MCF 10A (cell line): Measurements from ENCODE around the gene ISG15. TPM values are rescaled to one million over a fixed set of nuclear protein-coding genes. Genes with fewer than 3 reads are reported as not detected.

Experiments used
- BruUV-seq: library from RNA; stranded (reverse); fragments of 400-500 nt; replicated peaks from 2 replicates; lab custom pipeline; 2021; lab: Mats Ljungman, UMichigan
- CTCF ChIA-PET: fragments of 300-600 bp; sonication (Branson Sonifier 250); formaldehyde crosslinking; extraction: SDS; loops from one replicate; lab custom pipeline; 2021; ENCODE audit warnings: antibody characterized with exemption, inconsistent platforms; lab: Yijun Ruan, JAX
- POLR2A ChIA-PET: fragments of 300-600, 350-650 bp; sonication (Branson Sonifier 250); formaldehyde crosslinking; extraction: SDS; loops from one replicate; lab custom pipeline; 2020; ENCODE audit warnings: antibody characterized with exemption, inconsistent platforms; lab: Yijun Ruan, JAX
- DNase-seq: peaks from one replicate; pipeline ENCODE4 v3.0.0-alpha.2; 2018; ENCODE audit not compliant: unreplicated experiment
- H3K27ac Mint-ChIP-seq: one replicate; pipeline ENCODE4 v1.8.0; 2022; ENCODE audit warnings: mild to moderate bottlenecking, low read depth, mixed read lengths; ENCODE audit not compliant: unreplicated experiment
- H3K27me3 Mint-ChIP-seq: one replicate; pipeline ENCODE4 v1.8.0; 2022; ENCODE audit warnings: mixed read lengths; ENCODE audit not compliant: insufficient read depth, unreplicated experiment
- H3K36me3 Mint-ChIP-seq: one replicate; pipeline ENCODE4 v1.8.0; 2022; ENCODE audit warnings: mild to moderate bottlenecking, moderate library complexity, mixed read lengths; ENCODE audit not compliant: insufficient read depth, unreplicated experiment
- H3K4me1 Mint-ChIP-seq: one replicate; pipeline ENCODE4 v1.8.0; 2022; ENCODE audit warnings: mixed read lengths; ENCODE audit not compliant: insufficient read depth, unreplicated experiment
- H3K4me3 Mint-ChIP-seq: one replicate; pipeline ENCODE4 v1.8.0; 2022; ENCODE audit warnings: mild to moderate bottlenecking, moderate library complexity, mixed read lengths; ENCODE audit not compliant: unreplicated experiment
- H3K9me3 Mint-ChIP-seq: one replicate; pipeline ENCODE4 v1.8.0; 2022; ENCODE audit warnings: mixed read lengths; ENCODE audit not compliant: unreplicated experiment
- CTCF ChIP-seq: fragments of 200-600 bp; IDR thresholded peaks from one replicate; pipeline ENCODE4 v1.8.0; 2022; ENCODE audit warnings: antibody characterized with exemption, mild to moderate bottlenecking; ENCODE audit not compliant: unreplicated experiment
- intact Hi-C: fragments of 100-400 bp; cut with micrococcal nuclease; formaldehyde crosslinking; loops from 2 replicates; pipeline ENCODE4 v1.14.1; 2022
- total RNA-seq: library from RNA; stranded (reverse); gene quantifications from 2 replicates; pipeline ENCODE4 v1.2.3, GENCODE V29; 2022

Gene ISG15
- total RNA-seq, 1 experiment from 2014 or later = 7.4 TPM

- Mint-ChIP-seq H3K4me1 (peaks cover 4% of the 10 kb centered on the region), H3K9me3 (no peaks in the 10 kb centered on the region), H3K27me3 (no peaks in the 10 kb centered on the region), H3K27ac (no peak overlapping the region), H3K36me3 (peaks cover 51% of the 10 kb centered on the region), H3K4me3 (no peak overlapping the region)
- intact Hi-C loops = no loop called here
- no peak for DNase-seq
- no TSS peak for BruUV-seq
- CTCF ChIA-PET = interaction anchor here (2.2 kb wide), 1 partner anchor 21 kb away, joined by 8 read pairs; no protein-coding TSS in a partner anchor
- POLR2A ChIA-PET = no interaction called here
- TF ChIP-seq CTCF = no peak
These were observed 29.5 kb downstream of the ISG15 start for GRCh38 chr1:1042835-1043234.

- intact Hi-C loops = no loop called here
- no peak overlapping the region for H3K27ac Mint-ChIP-seq
- TF ChIP-seq CTCF = no peak
- no peaks in the 10 kb centered on the region for H3K9me3 Mint-ChIP-seq
- H3K36me3 Mint-ChIP-seq = peaks cover 54% of the 10 kb centered on the region
- H3K27me3 Mint-ChIP-seq = no peaks in the 10 kb centered on the region
- no peak for DNase-seq
- H3K4me3 Mint-ChIP-seq = no peak overlapping the region
- no TSS peak for BruUV-seq
- peaks cover 4% of the 10 kb centered on the region for H3K4me1 Mint-ChIP-seq
- CTCF ChIA-PET = interaction anchor here (2.2 kb wide), 1 partner anchor 20 kb away, joined by 8 read pairs; no protein-coding TSS in a partner anchor
- POLR2A ChIA-PET = no interaction called here
These were observed 30.1 kb downstream of the ISG15 start for GRCh38 chr1:1043411-1043810.

GRCh38 chr1:1043921-1044320, 30.6 kb downstream of the ISG15 start:
- POLR2A ChIA-PET = no interaction called here
- peaks cover 54% of the 10 kb centered on the region for H3K36me3 Mint-ChIP-seq
- no peaks in the 10 kb centered on the region for H3K9me3 Mint-ChIP-seq
- intact Hi-C loops = no loop called here
- CTCF ChIA-PET = interaction anchor here (0.5 to 2.2 kb wide), 2 partner anchors 20 to 55 kb away, joined by 3 to 8 read pairs; no protein-coding TSS in a partner anchor
- TF ChIP-seq CTCF = no peak
- H3K27ac Mint-ChIP-seq = no peak overlapping the region
- no peak for DNase-seq
- peaks cover 4% of the 10 kb centered on the region for H3K4me1 Mint-ChIP-seq
- no peak overlapping the region for H3K4me3 Mint-ChIP-seq
- no TSS peak for BruUV-seq
- no peaks in the 10 kb centered on the region for H3K27me3 Mint-ChIP-seq

- H3K4me3 Mint-ChIP-seq = no peak overlapping the region
- H3K4me1 Mint-ChIP-seq = peaks cover 3% of the 10 kb centered on the region
- no peaks in the 10 kb centered on the region for H3K9me3 Mint-ChIP-seq
- TF ChIP-seq CTCF = no peak
- intact Hi-C loops = no loop called here
- H3K36me3 Mint-ChIP-seq = peaks cover 49% of the 10 kb centered on the region
- H3K27me3 Mint-ChIP-seq = no peaks in the 10 kb centered on the region
- no TSS peak for BruUV-seq
- H3K27ac Mint-ChIP-seq = no peak overlapping the region
- CTCF ChIA-PET = interaction anchor here (0.5 to 2.2 kb wide), 3 partner anchors 19 to 56 kb away, joined by 3 to 8 read pairs (median 3); no protein-coding TSS in a partner anchor
- DNase-seq = no peak
- POLR2A ChIA-PET = interaction anchor here (0.7 kb wide), 1 partner anchor 8 kb away, joined by 3 read pairs; no protein-coding TSS in a partner anchor
These were observed 31.3 kb downstream of the ISG15 start for GRCh38 chr1:1044455-1045078.
